ENCODE measurements around the gene SMIM38. TPM values are rescaled to one million over a fixed set of nuclear protein-coding genes. Genes with fewer than 3 reads are reported as not detected.

SMIM38 gene
- total RNA-seq, 1 experiment from 2014 or later = 0.54 TPM

- H3K4me3 ChIP-seq (replicated peaks in 1 of 2; ENCODE audit: low read depth in 1 of 2, low read length in 2 of 2) = no peak overlapping the region
- H4K20me1 ChIP-seq (ENCODE audit: insufficient read depth) = no peaks in the 10 kb centered on the region
- no peaks in the 10 kb centered on the region for H3K36me3 ChIP-seq (ENCODE audit: control insufficient read depth in 1 of 2, insufficient read depth in 2 of 2, low read length in 2 of 2)
- ChIA-PET RAD21 (ENCODE audit: low non-redundant PET in 1 of 2, low total read pairs in 2 of 2, uncharacterized antibody in 2 of 2, unreplicated experiment in 2 of 2) (no interaction called here), POLR2A (no interaction called here), CTCF (no interaction called here)
- H3K9me2 ChIP-seq (ENCODE audit: insufficient read depth) = no peaks in the 10 kb centered on the region
- intact Hi-C loops (cut with micrococcal nuclease) = no loop called here
- H2AFZ ChIP-seq (ENCODE audit: low read depth, low read length, poor library complexity, severe bottlenecking) = no peak overlapping the region
- H3K9ac ChIP-seq (ENCODE audit: low read length) = no peak overlapping the region
- H3K4me1 ChIP-seq (ENCODE audit: control insufficient read depth in 1 of 2, insufficient read depth in 2 of 2, low read length in 2 of 2) = peaks cover 36 to 48% of the 10 kb centered on the region in 2 experiments
- no peaks in the 10 kb centered on the region for H3K79me2 ChIP-seq (ENCODE audit: insufficient read depth, low read length)
- no peaks in the 10 kb centered on the region for H3K27me3 ChIP-seq (ENCODE audit: insufficient read depth, low read length)
- TF ChIP-seq FOSL1 (IDR thresholded peaks at IDR 0.05; ENCODE audit: low read depth) = no peak
- no peak for TF ChIP-seq TCF7L2 (IDR thresholded peaks at IDR 0.05; ENCODE audit: borderline replicate concordance, extremely low read depth, insufficient read depth, insufficient read length)
- TF ChIP-seq CEBPB (IDR thresholded peaks at IDR 0.05; ENCODE audit: low read depth) = no peak
- no peak for TF ChIP-seq EZH2 (IDR thresholded peaks at IDR 0.05)
- no peak for TF ChIP-seq MAX (IDR thresholded peaks at IDR 0.05)
- no peak for TF ChIP-seq RAD21 (IDR thresholded peaks at IDR 0.05; ENCODE audit: low read depth)
- no peak for TF ChIP-seq REST (IDR thresholded peaks at IDR 0.05; ENCODE audit: low read depth)
- ATAC-seq (no peak), DNase-seq (ENCODE audit: low read depth, low spot score) (no peak)
- no peak overlapping the region for H3K27ac ChIP-seq (ENCODE audit: low read depth, low read length)
- peaks cover 0 to 3% of the 10 kb centered on the region in 2 experiments; a peak in 1 of 4 replicates for H3K9me3 ChIP-seq (ENCODE audit: control insufficient read depth in 1 of 2, insufficient read depth in 1 of 2, low read depth in 1 of 2, low read length in 2 of 2)
- H3K4me2 ChIP-seq (ENCODE audit: low read length) = no peak overlapping the region
- BruUV-seq (replicated peaks) = no TSS peak
Observed at GRCh38 chr11:69126286-69126685, 29.4 kb upstream of the SMIM38 start.
